Activated T-helper 1 cell treated with anti-CD3 and anti-CD28 coated beads, Interleukin-12 subunit alpha, Interleukin-12 subunit beta, Interleukin-2, Interleukin-4 antibody, amounts not matched to agents 30 ng/mL and 10 ng/mL and 1 ng/mL, durations not matched to agents 14 hours and 24 hours and 36 hours (primary cell): Measurements from ENCODE around the gene SLC39A2. TPM values are rescaled to one million over a fixed set of nuclear protein-coding genes. Genes with fewer than 3 reads are reported as not detected.
"Not testable (repeated sequence)": the region's sequence is repeated elsewhere in the genome, so short reads cannot be mapped to it uniquely, and the experiment has no call there.

Source experiments
- DNase-seq: peaks from one replicate; pipeline ENCODE4 v3.0.0; 2021; ENCODE audit warnings: low spot score
- H3K27ac Mint-ChIP-seq: one replicate; pipeline ENCODE4 v1.8.0; 2021; ENCODE audit warnings: mild to moderate bottlenecking, mixed read lengths
- H3K27me3 Mint-ChIP-seq: one replicate; pipeline ENCODE4 v1.8.0; 2022; ENCODE audit warnings: mild to moderate bottlenecking, moderate library complexity, mixed read lengths; ENCODE audit not compliant: insufficient read depth
- H3K36me3 Mint-ChIP-seq: one replicate; pipeline ENCODE4 v1.8.0; 2021; ENCODE audit warnings: low read depth, mixed read lengths
- H3K4me1 Mint-ChIP-seq: one replicate; pipeline ENCODE4 v1.8.0; 2021; ENCODE audit warnings: low read depth, mixed read lengths
- H3K4me3 Mint-ChIP-seq: one replicate; pipeline ENCODE4 v1.8.0; 2021; ENCODE audit warnings: mild to moderate bottlenecking, moderate library complexity, mixed read lengths
- H3K9me3 Mint-ChIP-seq: one replicate; pipeline ENCODE4 v1.8.0; 2021; ENCODE audit warnings: mixed read lengths
- intact Hi-C: fragments of 100-400 bp; cut with micrococcal nuclease; formaldehyde crosslinking; loops from one replicate; pipeline ENCODE4 v1.15.1; 2024
- total RNA-seq: library from RNA; stranded (reverse); gene quantifications from 2 replicates; pipeline ENCODE4 v1.2.3, GENCODE V29; 2022

SLC39A2 gene
- total RNA-seq, 1 donor from 2014 or later: 0.36 TPM

DNA sequence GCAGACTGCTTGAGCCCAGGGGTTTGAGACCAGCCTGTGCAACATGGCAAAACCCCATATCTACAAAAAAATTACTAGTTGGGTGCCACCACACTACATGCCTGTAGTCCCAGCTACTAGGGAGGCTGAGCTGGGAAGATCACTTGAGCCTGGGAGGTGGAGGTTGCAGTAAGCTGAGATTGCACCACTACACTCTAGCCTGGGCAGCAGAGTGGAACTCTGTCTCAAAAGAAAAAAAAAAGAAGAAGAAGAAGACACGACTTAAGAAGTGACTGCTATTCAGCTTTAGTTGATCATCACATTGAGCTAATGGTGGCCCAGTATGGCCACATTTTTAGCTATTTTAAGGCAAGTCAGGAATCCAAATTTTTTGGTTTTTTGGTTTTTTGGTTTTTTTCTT lies 18.2 kb upstream of the SLC39A2 start:
- peaks cover 3% of the 10 kb centered on the region for H3K27me3 Mint-ChIP-seq
- no peaks in the 10 kb centered on the region for H3K4me1 Mint-ChIP-seq
- H3K27ac Mint-ChIP-seq: no peak overlapping the region
- no peaks in the 10 kb centered on the region for H3K36me3 Mint-ChIP-seq
- no peak for DNase-seq
- H3K4me3 Mint-ChIP-seq: no peak overlapping the region
- intact Hi-C loops: no loop called here
- no peaks in the 10 kb centered on the region for H3K9me3 Mint-ChIP-seq

DNA sequence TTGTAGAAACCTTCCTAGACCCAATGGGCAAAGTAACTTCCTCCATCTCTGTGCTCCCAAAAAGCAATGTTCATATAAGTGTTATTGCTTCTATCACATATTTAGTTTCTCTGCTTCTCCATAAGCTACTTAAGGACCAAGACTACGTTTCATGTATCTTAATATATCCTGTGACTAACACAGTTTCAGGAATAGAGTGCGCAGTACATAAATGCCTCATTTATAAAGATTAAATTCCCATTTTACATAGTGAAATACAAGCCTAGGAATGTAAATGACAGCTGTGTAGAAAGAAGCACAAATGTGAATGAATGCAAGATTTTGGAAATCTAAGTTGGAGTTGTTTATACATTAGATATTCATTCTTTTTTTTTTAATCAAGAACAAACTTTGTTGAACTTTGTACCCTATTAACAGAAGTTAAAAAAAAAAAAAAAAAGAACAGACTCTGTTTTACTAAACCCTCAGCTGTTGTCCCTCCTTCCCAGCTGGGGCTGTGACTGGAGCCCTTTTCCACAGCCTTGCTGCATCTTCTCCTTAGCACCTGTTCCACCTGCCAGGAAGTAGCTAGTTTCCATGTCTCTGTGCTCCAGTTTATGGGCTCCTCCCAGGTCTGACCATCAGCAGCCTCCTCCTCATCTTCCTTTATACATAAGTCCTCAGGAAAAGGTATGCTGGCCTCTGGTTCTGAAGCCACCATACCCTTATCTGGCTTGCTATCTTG lies 16.3 kb upstream of the SLC39A2 start:
- intact Hi-C loops: no loop called here
- DNase-seq: no peak
- H3K27me3 Mint-ChIP-seq: peaks cover 3% of the 10 kb centered on the region
- no peak overlapping the region for H3K4me3 Mint-ChIP-seq
- no peaks in the 10 kb centered on the region for H3K36me3 Mint-ChIP-seq
- H3K27ac Mint-ChIP-seq: no peak overlapping the region
- H3K9me3 Mint-ChIP-seq: no peaks in the 10 kb centered on the region
- H3K4me1 Mint-ChIP-seq: no peaks in the 10 kb centered on the region

DNA sequence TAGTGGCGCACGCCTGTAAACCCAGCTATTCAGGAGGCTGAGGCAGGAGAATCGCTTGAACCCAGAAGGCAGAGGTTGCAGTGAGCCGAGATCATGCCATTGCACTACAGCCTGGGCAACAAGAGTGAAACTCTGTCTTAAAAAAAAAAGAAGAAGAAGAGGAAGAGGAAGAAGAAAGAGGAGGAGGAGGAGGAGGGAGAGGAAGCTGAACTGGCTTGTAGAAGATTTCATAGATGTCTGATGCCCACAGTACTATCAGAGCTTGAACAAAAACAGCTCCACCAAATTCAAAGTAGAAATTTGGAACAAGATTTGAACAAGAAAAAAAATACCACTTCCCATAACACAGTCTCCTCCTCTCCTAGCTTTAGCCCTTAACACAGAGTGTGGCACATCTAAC lies 13.4 kb upstream of the SLC39A2 start:
- H3K27ac Mint-ChIP-seq, H3K4me3 Mint-ChIP-seq, intact Hi-C loops, H3K4me1 Mint-ChIP-seq, H3K9me3 Mint-ChIP-seq, DNase-seq, H3K36me3 Mint-ChIP-seq, H3K27me3 Mint-ChIP-seq: not testable (repeated sequence)

DNA sequence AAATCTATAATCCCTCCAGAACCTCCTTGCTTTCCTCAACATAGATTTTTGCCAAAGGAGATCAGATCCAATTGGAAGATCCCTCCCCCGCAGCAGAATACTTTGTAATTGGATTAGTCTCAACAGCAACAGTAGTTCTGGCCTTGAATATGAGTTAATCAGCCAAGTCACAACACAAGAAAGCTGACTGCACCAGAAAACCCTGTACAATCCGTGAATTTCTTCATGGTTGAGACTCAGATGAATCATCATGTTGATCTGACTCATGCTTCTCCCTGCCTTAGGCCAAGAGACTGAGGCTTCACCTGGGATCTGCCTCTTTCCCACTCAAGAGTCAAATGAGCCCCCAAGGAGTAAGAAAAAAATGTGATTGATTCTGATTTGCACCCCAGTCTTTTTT lies 12.3 kb upstream of the SLC39A2 start:
- Mint-ChIP-seq H3K4me1 (peaks cover 15% of the 10 kb centered on the region), H3K9me3 (no peaks in the 10 kb centered on the region), H3K36me3 (peaks cover 7% of the 10 kb centered on the region), H3K4me3 (no peak overlapping the region), H3K27ac (no peak overlapping the region), H3K27me3 (no peaks in the 10 kb centered on the region)
- intact Hi-C loops: no loop called here
- DNase-seq: no peak

DNA sequence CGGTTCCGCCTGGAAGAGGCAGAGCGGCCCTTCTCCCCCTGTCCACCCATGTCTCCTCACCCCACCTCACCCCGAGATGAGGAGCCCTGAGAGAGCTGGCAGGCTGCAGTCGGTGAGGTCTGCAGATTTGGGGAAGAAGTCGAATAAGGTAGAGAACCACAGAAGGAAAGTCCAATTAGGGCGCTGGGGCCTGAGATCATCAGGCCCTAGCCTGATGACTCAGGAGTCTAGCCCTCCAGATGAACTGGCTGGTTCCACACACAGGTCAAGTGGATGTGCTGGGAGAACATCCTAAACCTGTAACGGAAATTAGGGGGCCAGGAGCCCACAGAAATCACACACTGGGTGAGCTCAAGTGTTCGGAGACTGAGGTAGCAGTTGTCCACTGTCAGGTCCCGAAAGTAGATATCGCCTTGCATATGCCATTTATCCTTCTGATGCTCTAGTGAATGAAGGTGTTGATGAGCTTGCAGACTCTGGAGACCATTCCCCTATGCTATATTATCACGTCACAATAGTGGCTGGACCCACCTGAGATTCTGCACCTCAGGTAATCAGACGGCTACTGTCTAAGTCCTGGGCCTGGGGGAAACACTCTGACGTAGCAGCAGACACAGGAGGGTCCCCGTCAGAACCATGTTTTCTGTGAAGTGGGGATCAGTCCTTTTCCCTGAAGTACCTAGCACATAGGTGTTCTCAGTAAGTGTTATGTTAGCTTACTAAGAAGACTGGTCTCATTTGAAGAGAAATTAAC lies 10.2 kb upstream of the SLC39A2 start:
- Mint-ChIP-seq H3K4me3 (peak overlapping the region; percentile 68), H3K4me1 (peaks cover 19% of the 10 kb centered on the region), H3K36me3 (peaks cover 17% of the 10 kb centered on the region), H3K27me3 (no peaks in the 10 kb centered on the region), H3K27ac (peak overlapping the region; percentile 29), H3K9me3 (no peaks in the 10 kb centered on the region)
- no peak for DNase-seq
- intact Hi-C loops: loop anchor here (1.0 kb wide), 3 partner anchors 18 to 467 kb away; partner anchors contain the start of gene CHD8

DNA sequence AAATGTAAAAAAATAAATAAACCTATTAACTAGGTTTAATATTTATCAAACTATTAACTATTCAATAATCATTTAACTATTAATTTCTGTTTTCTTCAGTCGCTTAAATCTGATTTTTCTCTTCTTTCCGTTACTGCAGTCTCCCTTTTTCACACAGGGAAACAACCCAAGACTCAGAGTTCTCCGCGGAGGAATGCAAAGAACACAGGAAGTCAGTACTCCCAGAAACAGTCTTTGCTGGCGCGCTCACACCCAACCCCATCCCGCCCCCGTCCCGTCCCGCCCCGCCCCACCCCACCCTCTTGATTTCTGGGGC lies 9.7 kb upstream of the SLC39A2 start:
- Mint-ChIP-seq H3K27ac (peak overlapping the region; percentile 85), H3K9me3 (no peaks in the 10 kb centered on the region), H3K36me3 (peaks cover 20% of the 10 kb centered on the region), H3K27me3 (no peaks in the 10 kb centered on the region), H3K4me1 (peaks cover 20% of the 10 kb centered on the region), H3K4me3 (peak overlapping the region; percentile 96)
- intact Hi-C loops: loop anchor here (1.0 kb wide), 3 partner anchors 18 to 467 kb away; partner anchors contain the start of gene CHD8
- DNase-seq: no peak

DNA sequence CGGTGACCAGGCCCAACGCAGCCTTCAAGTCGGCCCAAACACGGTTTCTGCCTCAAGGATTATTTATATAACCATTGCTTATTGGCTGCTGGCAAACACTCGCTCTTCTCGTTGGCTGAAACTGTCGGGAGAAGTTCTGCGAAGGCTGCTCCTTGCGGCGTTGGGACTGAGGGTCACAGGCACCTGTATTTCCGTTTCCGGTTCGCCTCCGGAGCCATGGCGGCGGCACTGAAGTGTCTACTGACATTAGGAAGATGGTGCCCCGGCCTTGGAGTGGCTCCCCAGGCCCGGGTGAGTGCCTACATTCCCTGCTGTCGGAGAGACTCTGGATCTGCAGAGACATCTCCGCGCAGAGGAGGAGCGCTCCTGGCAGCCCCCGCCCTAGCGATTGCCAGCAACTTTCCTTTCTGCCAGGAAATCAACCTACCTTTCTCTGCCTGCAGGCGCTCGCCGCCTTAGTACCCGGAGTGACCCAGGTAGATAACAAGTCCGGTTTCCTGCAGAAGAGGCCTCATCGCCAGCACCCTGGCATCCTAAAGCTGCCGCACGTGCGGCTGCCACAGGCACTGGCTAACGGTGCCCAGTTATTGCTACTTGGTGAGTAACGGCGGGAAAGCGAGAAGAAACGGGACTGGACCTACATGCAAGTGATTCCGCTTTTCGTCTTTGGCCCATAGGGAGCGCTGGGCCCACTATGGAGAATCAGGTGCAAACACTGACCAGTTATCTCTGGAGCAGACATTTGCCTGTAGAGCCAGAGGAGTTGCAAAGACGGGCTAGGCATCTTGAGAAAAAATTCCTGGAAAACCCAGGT lies 9.1 kb upstream of the SLC39A2 start, which contains the start of gene METTL17:
TSS of gene METTL17 (plus strand) at position 194 of the 814 bp plus-strand sequence. CDS start at position 217, 23 bp downstream.
- Mint-ChIP-seq H3K27me3 (no peaks in the 10 kb centered on the region), H3K9me3 (no peaks in the 10 kb centered on the region), H3K36me3 (peaks cover 26% of the 10 kb centered on the region), H3K4me1 (peaks cover 26% of the 10 kb centered on the region), H3K27ac (peak within 1 kb of the TSS; percentile 85), H3K4me3 (peak within 1 kb of the TSS; percentile 96)
- peak; percentile 83 for DNase-seq
- intact Hi-C loops: loop anchor here (1.0 to 5.0 kb wide), 6 partner anchors 19 to 466 kb away; partner anchors contain the start of genes CHD8 and SUPT16H

DNA sequence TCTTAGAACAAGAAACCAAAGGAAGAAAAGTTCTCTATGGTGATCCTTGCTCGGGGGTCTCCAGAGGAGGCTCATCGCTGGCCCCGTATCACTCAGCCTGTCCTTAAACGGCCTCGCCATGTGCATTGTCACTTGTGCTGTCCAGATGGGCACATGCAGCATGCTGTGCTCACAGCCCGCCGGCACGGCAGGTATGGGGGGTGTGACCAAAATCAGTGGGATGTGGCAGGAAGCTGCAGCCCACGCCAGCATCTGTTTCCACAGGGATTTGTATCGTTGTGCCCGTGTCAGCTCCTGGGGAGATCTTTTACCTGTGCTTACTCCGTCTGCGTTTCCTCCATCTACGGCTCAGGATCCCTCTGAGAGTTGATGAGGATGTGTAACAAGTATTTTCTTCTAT lies 2.6 kb upstream of the SLC39A2 start:
- Mint-ChIP-seq H3K27ac (no peak overlapping the region), H3K4me3 (no peak overlapping the region), H3K36me3 (peaks cover 43% of the 10 kb centered on the region), H3K27me3 (no peaks in the 10 kb centered on the region), H3K4me1 (peaks cover 18% of the 10 kb centered on the region), H3K9me3 (no peaks in the 10 kb centered on the region)
- no peak for DNase-seq
- intact Hi-C loops: no loop called here

DNA sequence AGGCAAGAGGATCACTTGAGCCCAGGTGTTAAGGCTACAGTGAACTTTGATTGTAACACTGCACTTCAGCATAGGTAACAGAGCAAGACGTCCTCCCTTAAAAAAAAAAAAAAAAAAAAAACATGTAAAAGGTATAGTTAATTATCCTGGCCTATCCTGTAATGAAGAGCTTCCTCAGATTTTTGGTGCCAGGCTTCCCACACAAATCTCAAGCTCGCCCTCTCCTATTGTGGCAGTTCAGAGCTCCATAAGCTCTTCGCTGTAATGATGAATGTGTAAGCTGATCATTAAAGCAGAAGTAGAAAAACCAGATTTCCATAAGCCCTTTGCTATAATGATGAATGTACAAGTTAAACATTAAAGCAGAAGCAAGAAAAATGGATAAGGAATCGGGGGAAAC lies 2.0 kb upstream of the SLC39A2 start:
- no peak for DNase-seq
- no peak overlapping the region for H3K4me3 Mint-ChIP-seq
- H3K27ac Mint-ChIP-seq: no peak overlapping the region
- H3K27me3 Mint-ChIP-seq: no peaks in the 10 kb centered on the region
- H3K4me1 Mint-ChIP-seq: peaks cover 12% of the 10 kb centered on the region
- intact Hi-C loops: no loop called here
- H3K36me3 Mint-ChIP-seq: peaks cover 39% of the 10 kb centered on the region
- H3K9me3 Mint-ChIP-seq: no peaks in the 10 kb centered on the region

DNA sequence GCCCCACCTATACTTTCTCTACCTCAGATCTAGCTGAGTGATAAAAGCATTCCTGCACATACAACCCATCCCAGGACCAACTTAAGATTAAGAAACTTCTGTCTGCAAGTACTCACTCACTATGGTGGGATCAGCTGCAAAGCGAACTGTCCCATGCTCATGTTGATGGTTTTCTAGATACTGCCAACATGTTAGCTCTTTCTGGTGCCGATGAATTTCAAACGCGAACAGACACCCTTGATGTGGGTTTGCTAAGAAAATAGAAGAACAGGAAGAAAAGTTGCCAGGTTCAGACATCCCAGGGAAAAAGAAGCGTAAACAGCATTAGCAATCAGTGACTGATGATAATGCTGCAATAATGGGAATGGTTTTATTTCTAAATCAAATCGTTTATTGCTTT lies 1.5 kb upstream of the SLC39A2 start:
- no peaks in the 10 kb centered on the region for H3K9me3 Mint-ChIP-seq
- H3K36me3 Mint-ChIP-seq: peaks cover 38% of the 10 kb centered on the region
- DNase-seq: no peak

DNA sequence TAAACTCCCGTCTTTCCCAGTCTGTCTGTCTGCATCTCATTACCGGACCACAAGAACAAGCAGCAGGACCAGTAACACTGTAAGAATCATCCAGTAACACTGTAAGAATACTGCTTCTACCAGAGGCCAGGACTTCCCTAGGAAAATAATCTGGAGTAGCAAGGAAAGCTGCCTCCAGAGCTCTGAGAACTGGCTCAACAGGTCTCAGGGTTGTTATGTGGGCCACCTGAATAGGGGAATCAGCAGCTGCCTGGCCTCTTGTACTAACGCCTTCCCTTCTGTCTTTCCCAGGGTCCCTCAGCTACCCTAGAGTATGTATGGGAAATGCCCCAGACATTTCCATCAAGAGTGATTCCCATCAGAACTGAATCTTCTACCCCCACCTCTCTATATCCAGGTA lies 954 bp upstream of the SLC39A2 start:
- Mint-ChIP-seq H3K27ac (no peak overlapping the region), H3K4me3 (no peak overlapping the region), H3K36me3 (peaks cover 36% of the 10 kb centered on the region), H3K27me3 (peaks cover 3% of the 10 kb centered on the region), H3K4me1 (peaks cover 11% of the 10 kb centered on the region), H3K9me3 (no peaks in the 10 kb centered on the region)
- intact Hi-C loops: no loop called here
- DNase-seq: no peak

More for the DNA sequence above, 1.5 kb upstream of the SLC39A2 start:
- peaks cover 11% of the 10 kb centered on the region for H3K4me1 Mint-ChIP-seq
- intact Hi-C loops: no loop called here
- H3K27ac Mint-ChIP-seq: no peak overlapping the region
- H3K4me3 Mint-ChIP-seq: no peak overlapping the region
- H3K27me3 Mint-ChIP-seq: peaks cover 2% of the 10 kb centered on the region

DNA sequence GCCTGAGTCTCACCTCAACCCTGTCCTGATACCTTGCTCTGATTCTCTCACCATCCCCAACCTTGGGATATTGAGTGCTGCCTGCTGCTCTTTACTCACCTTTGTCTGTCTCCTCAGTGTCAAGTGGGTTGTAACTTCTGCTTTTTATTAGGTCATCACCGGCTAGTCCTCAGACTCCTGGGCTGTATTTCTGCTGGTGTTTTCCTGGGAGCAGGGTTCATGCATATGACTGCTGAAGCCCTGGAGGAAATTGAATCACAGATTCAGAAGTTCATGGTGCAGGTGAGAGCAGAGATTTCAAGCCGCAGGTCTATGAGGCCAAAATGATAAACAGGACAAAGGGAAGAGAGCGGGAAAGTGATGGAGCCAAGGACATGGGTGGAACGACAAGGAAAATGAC lies 498 bp downstream of the SLC39A2 start:
- DNase-seq: no peak
- Mint-ChIP-seq H3K27ac (no peak overlapping the region), H3K36me3 (peaks cover 28% of the 10 kb centered on the region), H3K27me3 (peaks cover 3% of the 10 kb centered on the region), H3K9me3 (no peaks in the 10 kb centered on the region), H3K4me3 (no peak overlapping the region), H3K4me1 (peaks cover 8% of the 10 kb centered on the region)
- intact Hi-C loops: no loop called here

DNA sequence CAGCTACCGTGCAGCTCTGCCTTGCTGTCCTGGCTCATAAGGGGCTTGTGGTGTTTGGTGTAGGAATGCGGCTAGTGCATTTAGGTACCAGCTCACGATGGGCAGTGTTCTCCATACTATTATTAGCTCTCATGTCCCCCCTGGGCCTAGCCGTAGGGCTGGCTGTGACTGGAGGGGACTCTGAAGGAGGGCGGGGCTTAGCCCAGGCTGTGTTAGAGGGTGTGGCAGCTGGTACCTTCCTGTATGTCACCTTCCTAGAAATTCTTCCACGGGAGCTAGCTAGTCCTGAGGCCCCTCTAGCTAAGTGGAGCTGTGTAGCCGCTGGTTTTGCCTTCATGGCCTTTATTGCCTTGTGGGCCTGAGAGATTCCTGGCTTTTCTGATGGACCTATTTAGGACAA lies 2.1 kb downstream of the SLC39A2 start:
- Mint-ChIP-seq H3K4me1 (no peaks in the 10 kb centered on the region), H3K9me3 (no peaks in the 10 kb centered on the region), H3K36me3 (peaks cover 12% of the 10 kb centered on the region), H3K4me3 (no peak overlapping the region), H3K27me3 (peaks cover 3% of the 10 kb centered on the region), H3K27ac (no peak overlapping the region)
- intact Hi-C loops: no loop called here
- DNase-seq: no peak
